HG02970 (cell line): ENCODE results near the gene TUSC2.

Source experiments
- ATAC-seq: cut with Tn5 transposase; IDR thresholded peaks from one replicate; pipeline ENCODE4 v1.9.1; 2021; ENCODE audit warnings: mild to moderate bottlenecking, moderate library complexity, moderate number of reproducible peaks; ENCODE audit not compliant: unreplicated experiment, low FRiP score

TUSC2 gene

GRCh38 chr3:50276762-50277101 is 51.3 kb downstream of the TUSC2 start:
- ATAC-seq = no peak

GRCh38 chr3:50275996-50276761 is 51.8 kb downstream of the TUSC2 start:
- no peak for ATAC-seq

- no peak for ATAC-seq
Observed at GRCh38 chr3:50275141-50275995, 52.7 kb downstream of the TUSC2 start.
